ENCODE data around the gene ATP2B2. TPM values are rescaled to one million over a fixed set of nuclear protein-coding genes. Genes with fewer than 3 reads are reported as not detected.

The ATP2B2 gene
- total and polyA plus RNA-seq, 2 of the 8 experiments (the other 6 are each of a cell fraction or from before 2014, with no cell fraction given), result 0.14 to 1.2 TPM

DNA sequence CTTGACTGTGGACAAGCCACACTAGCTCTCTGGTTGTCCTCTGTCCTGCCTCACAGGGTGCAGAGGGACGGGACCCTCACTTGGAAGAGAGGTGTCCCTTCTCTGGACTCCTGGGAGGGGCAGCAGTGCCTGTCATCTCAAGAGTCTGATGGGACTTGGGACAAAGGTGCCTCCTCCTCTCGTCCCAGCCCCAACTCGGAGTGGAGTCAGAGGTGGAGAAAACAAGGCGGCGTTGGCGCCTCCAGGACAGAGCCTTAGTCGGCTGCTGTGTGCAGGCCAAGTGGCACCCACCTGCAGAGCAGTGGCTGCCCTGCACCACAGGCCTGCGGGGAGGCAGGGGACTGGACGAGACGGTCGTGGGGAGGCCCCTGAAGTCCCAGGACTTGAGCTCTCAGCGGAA is 175.1 kb downstream of the ATP2B2 start:
- no peak overlapping the region for H3K4me2 ChIP-seq (ENCODE audit: insufficient read depth in 1 of 2, low read depth in 2 of 2, low read length in 2 of 2)
- ChIA-PET POLR2A (ENCODE audit: partially characterized antibody) (interaction anchor here (1.1 to 1.2 kb wide), 2 partner anchors 9 to 10 kb away, joined by 4 to 6 read pairs; partner anchors contain the start of gene SEC13), CTCF (ENCODE audit: partially characterized antibody) (interaction anchor here (1.5 to 3.4 kb wide), 4 partner anchors 8 to 409 kb away, joined by 4 to 19 read pairs (median 8); no protein-coding TSS in a partner anchor)
- H3K23me2 ChIP-seq (ENCODE audit: low read depth, low read length), result no peaks in the 10 kb centered on the region; the same call in 1 of the 2 replicates
- H2BK5ac ChIP-seq (ENCODE audit: low read depth, low read length), result no peak overlapping the region
- H3K27me3 ChIP-seq (replicated peaks in 1 of 4; ENCODE audit: control insufficient read depth in 3 of 4, extremely low read depth in 1 of 4, insufficient read depth in 3 of 4, low read length in 3 of 4), result peaks cover 0 to 4% (median 1%) of the 10 kb centered on the region in 4 experiments; a peak in 3 of 7 replicates
- no peak overlapping the region for H4K91ac ChIP-seq (replicated peaks; ENCODE audit: insufficient read length, low read length)
- 0 out of 2 replicates have a peak overlapping the region, but pooled peaks have one; percentile 88 for H2BK15ac ChIP-seq (ENCODE audit: low read length)
- no peak overlapping the region for H4K8ac ChIP-seq (ENCODE audit: extremely low read depth, insufficient read depth, low read length)
- FAIRE-seq (no peak), DNase-seq (ENCODE audit: low read depth in 1 of 2, low spot score in 2 of 2) (no peak)
- H2BK20ac ChIP-seq (ENCODE audit: low read length), result no peak overlapping the region
- no peak overlapping the region for H3K14ac ChIP-seq (ENCODE audit: insufficient read length)
- WGBS, 2 experiments (ENCODE audit: extremely low coverage in 1 of 2, insufficient coverage in 1 of 2, insufficient read length in 1 of 2, insufficient replicate concordance in 2 of 2, low coverage in 1 of 2, low lambda C conversion rate in 2 of 2, missing lambda C conversion rate in 1 of 2), result 81% methylated on average over 12 of the region's 12 CpGs; no CpG with 5 or more reads in 1 of the 2 experiments
- 0 out of 2 replicates have a peak overlapping the region, but pooled peaks have one; percentile 17 for H2AK5ac ChIP-seq (ENCODE audit: low read depth, low read length)
- H3K4ac ChIP-seq (replicated peaks; ENCODE audit: insufficient read length, low read depth, low read length), result no peak overlapping the region
- TF ChIP-seq HDAC6 (IDR thresholded peaks at IDR 0.05; ENCODE audit: low read depth, low read length) (no peak), YY1 (IDR thresholded peaks at IDR 0.05; ENCODE audit: low read depth, low read length) (no peak), POU5F1 (IDR thresholded peaks at IDR 0.05; ENCODE audit: low read depth, low read length) (no peak), SIX5 (IDR thresholded peaks at IDR 0.05; ENCODE audit: low read depth, low read length) (no peak), EGR1 (IDR thresholded peaks at IDR 0.05; ENCODE audit: borderline replicate concordance, low read depth, low read length) (no peak), ASH2L (IDR thresholded peaks at IDR 0.05; ENCODE audit: low read length) (no peak), PHF8 (conservative IDR thresholded peaks at IDR 0.05; ENCODE audit: low read depth, low read length) (no peak), POLR2A (IDR thresholded peaks at IDR 0.05; ENCODE audit: control extremely low read depth in 1 of 2, low read depth in 2 of 2, low read length in 2 of 2) (no peak), CTBP2 (IDR thresholded peaks at IDR 0.05; ENCODE audit: borderline replicate concordance, insufficient read depth, insufficient read length, low read length) (no peak), KDM5A (IDR thresholded peaks at IDR 0.05; ENCODE audit: low read length) (no peak), HDAC2 (IDR thresholded peaks at IDR 0.05; ENCODE audit: borderline replicate concordance in 1 of 2, low read depth in 2 of 2, low read length in 2 of 2) (no peak)
- TF ChIP-seq, protein P1, sequence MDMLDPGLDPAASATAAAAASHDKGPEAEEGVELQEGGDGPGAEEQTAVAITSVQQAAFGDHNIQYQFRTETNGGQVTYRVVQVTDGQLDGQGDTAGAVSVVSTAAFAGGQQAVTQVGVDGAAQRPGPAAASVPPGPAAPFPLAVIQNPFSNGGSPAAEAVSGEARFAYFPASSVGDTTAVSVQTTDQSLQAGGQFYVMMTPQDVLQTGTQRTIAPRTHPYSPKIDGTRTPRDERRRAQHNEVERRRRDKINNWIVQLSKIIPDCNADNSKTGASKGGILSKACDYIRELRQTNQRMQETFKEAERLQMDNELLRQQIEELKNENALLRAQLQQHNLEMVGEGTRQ (IDR thresholded peaks at IDR 0.05; ENCODE audit: low read length), result no peak
- H2BK12ac ChIP-seq (ENCODE audit: low read depth, low read length), result no peak overlapping the region
- no peaks in the 10 kb centered on the region for H3K79me1 ChIP-seq (ENCODE audit: low read depth, low read length)
- no peaks in the 10 kb centered on the region for H3K36me3 ChIP-seq (ENCODE audit: control insufficient read depth in 2 of 4, insufficient read depth in 4 of 4, low read length in 3 of 4)
- no peak overlapping the region for H3K23ac ChIP-seq (ENCODE audit: insufficient read length)
- H3K18ac ChIP-seq (ENCODE audit: extremely low read depth, low read length), result no peak overlapping the region
- H3K56ac ChIP-seq (replicated peaks; ENCODE audit: insufficient read length, low read depth, low read length), result no peak overlapping the region
- H2BK120ac ChIP-seq (replicated peaks; ENCODE audit: low read depth, low read length), result no peak overlapping the region
- H3K9me3 ChIP-seq (ENCODE audit: insufficient read depth in 2 of 2, low read depth in 1 of 2, low read length in 1 of 2), result no peaks in the 10 kb centered on the region
- no peak overlapping the region for H4K5ac ChIP-seq (ENCODE audit: insufficient read length, low read depth, low read length)
- H3K4me1 ChIP-seq (replicated peaks in 1 of 4; ENCODE audit: control insufficient read depth in 3 of 4, insufficient read depth in 4 of 4, low read length in 3 of 4), result no peaks in the 10 kb centered on the region; a peak in 1 of 7 replicates
- H3K79me2 ChIP-seq (ENCODE audit: control insufficient read depth in 1 of 2, insufficient read depth in 2 of 2, low read length in 2 of 2), result no peaks in the 10 kb centered on the region
- no peak overlapping the region for H3K27ac ChIP-seq (ENCODE audit: low read depth, low read length)
- H2AFZ ChIP-seq (ENCODE audit: low read length), result no peak overlapping the region
- no peak overlapping the region for H3K9ac ChIP-seq (replicated peaks in 1 of 4; ENCODE audit: extremely low read depth in 1 of 4, low read depth in 3 of 4, low read length in 3 of 4)
- no peak overlapping the region for H3K4me3 ChIP-seq (ENCODE audit: extremely low read depth in 1 of 4, insufficient read depth in 2 of 4, low read depth in 3 of 4, low read length in 4 of 4)
- no peaks in the 10 kb centered on the region for H4K20me1 ChIP-seq (replicated peaks in 1 of 2; ENCODE audit: control insufficient read depth in 1 of 2, insufficient read depth in 2 of 2, low read length in 2 of 2)

All from H1 (cell line).